ENCODE results near the gene HSD17B12. TPM values are rescaled to one million over a fixed set of nuclear protein-coding genes. Genes with fewer than 3 reads are reported as not detected.

The HSD17B12 gene
- total RNA-seq, 4 donors from 2014 or later = 50.6 to 72.4 (median 54.1) TPM

- ATAC-seq (ENCODE audit: low FRiP score) (peak; percentile 86), DNase-seq (ENCODE audit: low spot score) (no peak)
- no peak for TF ChIP-seq CTCF (IDR thresholded peaks at IDR 0.05)
Measured at GRCh38 chr11:43687120-43687791, 6.7 kb downstream of the HSD17B12 start.

GRCh38 chr11:43688394-43688793 lies 7.9 kb downstream of the HSD17B12 start:
- no peak for TF ChIP-seq CTCF (IDR thresholded peaks at IDR 0.05)
- no peak for ATAC-seq (ENCODE audit: low FRiP score)
- no peak for DNase-seq (ENCODE audit: low spot score)

GRCh38 chr11:43689167-43689566 lies 8.6 kb downstream of the HSD17B12 start:
- DNase-seq (ENCODE audit: low spot score) (no peak), ATAC-seq (ENCODE audit: low FRiP score) (no peak)
- TF ChIP-seq CTCF (IDR thresholded peaks at IDR 0.05) = no peak

- no peak for TF ChIP-seq CTCF (IDR thresholded peaks at IDR 0.05)
- DNase-seq (ENCODE audit: low spot score) (no peak), ATAC-seq (ENCODE audit: low FRiP score) (no peak)
Measured at GRCh38 chr11:43690929-43691725, 10.6 kb downstream of the HSD17B12 start.

GRCh38 chr11:43691806-43692205 lies 11.3 kb downstream of the HSD17B12 start:
- TF ChIP-seq CTCF (IDR thresholded peaks at IDR 0.05) = no peak
- ATAC-seq (ENCODE audit: low FRiP score) (no peak), DNase-seq (ENCODE audit: low spot score) (no peak)

- TF ChIP-seq CTCF (IDR thresholded peaks at IDR 0.05) = no peak
- ATAC-seq (ENCODE audit: low FRiP score) (no peak), DNase-seq (ENCODE audit: low spot score) (no peak)
Measured at GRCh38 chr11:43693069-43693468, 12.5 kb downstream of the HSD17B12 start.

- TF ChIP-seq CTCF (IDR thresholded peaks at IDR 0.05) = no peak
- ATAC-seq (ENCODE audit: low FRiP score) = no peak
- no peak for DNase-seq (ENCODE audit: low spot score)
Measured at GRCh38 chr11:43693731-43694130, 13.2 kb downstream of the HSD17B12 start.

Data from omental fat pad (tissue), 4 donors.